ENCODE measurements around the gene C19orf12. TPM values are rescaled to one million over a fixed set of nuclear protein-coding genes. Genes with fewer than 3 reads are reported as not detected.
A peak's percentile ranks its signal among the peaks of the same experiment; 100 is the strongest.

Gene C19orf12
- total and polyA plus RNA-seq, 2 of the 4 experiments (the other 2 are of a cell fraction) = 16.3 to 24.0 TPM

- Histone ChIP-seq H3K27ac (ENCODE audit: insufficient read depth, low read length) (no peak overlapping the region), H3K79me1 (ENCODE audit: low read depth in 1 of 2, low read length in 2 of 2) (peaks cover 7 to 41% of the 10 kb centered on the region in 2 experiments; a peak in 2 of 4 replicates), H3K14ac (replicated peaks; ENCODE audit: low read depth, low read length) (peak overlapping the region; percentile 3; the same call in 1 of the 2 replicates), H3K9ac (ENCODE audit: low read depth, low read length) (no peak overlapping the region), H2BK5ac (ENCODE audit: low read depth, low read length, poor library complexity, severe bottlenecking) (peak overlapping the region; percentile 88), H2BK20ac (ENCODE audit: low read depth, low read length) (peak overlapping the region; percentile 53), H3K4me1 (ENCODE audit: control insufficient read depth, insufficient read depth, low read length) (peaks cover 27% of the 10 kb centered on the region), H3K23ac (ENCODE audit: low read depth, low read length) (no peak overlapping the region), H3K18ac (ENCODE audit: low read depth, low read length) (no peak overlapping the region; the same call in 1 of the 2 replicates), H4K8ac (ENCODE audit: low read depth in 2 of 2, low read length in 2 of 2) (peak overlapping the region in 1 of 2 experiments; percentile 98; a peak in 1 of 4 replicates), H2BK15ac (ENCODE audit: low read depth, low read length) (peak overlapping the region; percentile 7; the same call in 1 of the 3 replicates), H4K20me1 (ENCODE audit: insufficient read depth, low read length) (peaks cover 22% of the 10 kb centered on the region), H3K4ac (ENCODE audit: low read depth, low read length) (peak overlapping the region; percentile 95), H3K9me1 (ENCODE audit: insufficient read depth, low read length) (peaks cover 12% of the 10 kb centered on the region), H3K27me3 (ENCODE audit: control insufficient read depth, insufficient read depth, low read length) (no peaks in the 10 kb centered on the region), H3K9me3 (ENCODE audit: control insufficient read depth, insufficient read depth, low read length) (no peaks in the 10 kb centered on the region), H2AK9ac (replicated peaks; ENCODE audit: low read depth, low read length, poor library complexity) (peak overlapping the region; percentile 82), H3K36me3 (ENCODE audit: control insufficient read depth, insufficient read depth, low read length) (no peaks in the 10 kb centered on the region), H4K5ac (ENCODE audit: low read depth, low read length) (no peak overlapping the region), H3K4me3 (ENCODE audit: insufficient read depth, low read depth, low read length) (no peak overlapping the region), H3K4me2 (ENCODE audit: low read depth, low read length) (no peak overlapping the region), H2AK5ac (ENCODE audit: low read depth, low read length) (peak overlapping the region; percentile 87), H2BK120ac (ENCODE audit: low read depth, low read length) (peak overlapping the region; percentile 97), H4K91ac (ENCODE audit: insufficient read depth, low read depth, low read length) (peak overlapping the region; percentile 54), H3K56ac (ENCODE audit: extremely low read depth, insufficient read depth, low read length) (no peak overlapping the region), H2AFZ (replicated peaks; ENCODE audit: low read length, poor library complexity) (peak overlapping the region; percentile 73)
- WGBS, 2 experiments (ENCODE audit: extremely low coverage in 2 of 2, insufficient read length in 1 of 2) = 80% methylated on average over 5 of the region's 19 CpGs; no CpG with 5 or more reads in 1 of the 2 experiments
- POLR2A ChIA-PET (ENCODE audit: unreplicated experiment) = no interaction called here
- no TSS peak for BruUV-seq (replicated peaks)
- in situ Hi-C loops (cut with MboI; ENCODE audit: low sequenced_read_pairs) = no loop called here
- dilution Hi-C loops (cut with HindIII; ENCODE audit: low sequenced_read_pairs, unreplicated experiment) = no loop called here
- DNase-seq = peak; percentile 33
- CTCF ChIA-PET = interaction anchor here (1.1 kb wide), 1 partner anchor 19 kb away, joined by 3 read pairs; no protein-coding TSS in a partner anchor
- ATAC-seq (ENCODE audit: low read depth) = no peak
- intact Hi-C loops (cut with micrococcal nuclease) = loop anchor here (2.0 kb wide), 1 partner anchor 53 kb away; no protein-coding TSS in a partner anchor
- no peak for TF ChIP-seq ELK1 (IDR thresholded peaks at IDR 0.05; ENCODE audit: borderline replicate concordance, low read depth, low read length)
- no peak for TF ChIP-seq RFX5 (IDR thresholded peaks at IDR 0.05; ENCODE audit: low read depth, low read length)
- no peak for TF ChIP-seq RCOR1 (IDR thresholded peaks at IDR 0.05; ENCODE audit: insufficient replicate concordance, low read length)
- TF ChIP-seq POLR2A (IDR thresholded peaks at IDR 0.05; ENCODE audit: low read depth, low read length) = no peak
- TF ChIP-seq CTCF (conservative IDR thresholded peaks at IDR 0.05; ENCODE audit: low read depth, low read length) = no peak
- no peak for TF ChIP-seq SMC3 (IDR thresholded peaks at IDR 0.05; ENCODE audit: low read depth, low read length)
- TF ChIP-seq BHLHE40 (IDR thresholded peaks at IDR 0.05; ENCODE audit: low read depth, low read length) = no peak
- TF ChIP-seq CEBPB (IDR thresholded peaks at IDR 0.05; ENCODE audit: low read depth, low read length) = no peak
- no peak for TF ChIP-seq CHD1 (IDR thresholded peaks at IDR 0.05; ENCODE audit: low read depth, low read length)
- TF ChIP-seq RAD21 (IDR thresholded peaks at IDR 0.05; ENCODE audit: low read length) = no peak
- TF ChIP-seq MAFK (IDR thresholded peaks at IDR 0.05; ENCODE audit: low read depth, low read length) = no peak
- no peak for TF ChIP-seq USF2 (IDR thresholded peaks at IDR 0.05; ENCODE audit: low read depth, low read length)
- TF ChIP-seq NFE2L2 (IDR thresholded peaks at IDR 0.05; ENCODE audit: low read depth, low read length) = no peak
- no peak for TF ChIP-seq FOS (IDR thresholded peaks at IDR 0.05; ENCODE audit: low read depth, low read length)
These were observed 51.0 kb downstream of the C19orf12 start for GRCh38 chr19:29663861-29664752.
